ENCODE measurements around the gene CLDN19. TPM values are rescaled to one million over a fixed set of nuclear protein-coding genes. Genes with fewer than 3 reads are reported as not detected.
"Not testable (repeated sequence)": the region's sequence is repeated elsewhere in the genome, so short reads cannot be mapped to it uniquely, and the experiment has no call there.

Gene CLDN19
- total and polyA plus RNA-seq, 2 donors (not counting 1 experiment from before 2014, with no cell fraction given) = 0.03 TPM; not detected in 1

DNA sequence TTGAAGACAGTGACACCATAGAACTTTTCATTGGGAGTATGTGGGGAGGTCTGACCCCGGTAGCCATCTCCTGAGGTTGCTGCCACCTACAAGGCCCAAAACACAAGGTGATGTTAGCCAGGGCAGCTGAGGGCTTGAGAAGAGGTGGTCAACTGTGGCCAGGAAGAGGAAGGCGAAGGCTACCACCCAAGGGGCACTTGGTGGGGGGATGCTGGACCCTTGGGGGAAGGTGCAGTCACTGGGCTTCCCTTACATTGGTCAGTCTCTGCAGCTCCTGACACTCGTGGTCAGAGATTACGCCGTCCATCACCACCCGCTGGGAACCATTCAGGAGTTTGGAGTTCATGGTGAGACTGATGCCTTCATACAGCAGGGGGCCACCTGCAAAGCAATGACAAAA is 12.2 kb upstream of the CLDN19 start:
- Histone ChIP-seq H2AFZ (ENCODE audit: insufficient read depth, low read depth, low read length, poor library complexity, severe bottlenecking) (no peak overlapping the region), H3K36me3 (replicated peaks in 1 of 2; ENCODE audit: control extremely low read depth in 1 of 2, control insufficient read depth in 1 of 2, extremely low read depth in 1 of 2, insufficient read depth in 2 of 2, low read length in 1 of 2) (peaks cover 27 to 65% of the 10 kb centered on the region in 2 experiments), H3K4me1 (ENCODE audit: control insufficient read depth in 2 of 2, insufficient read depth in 2 of 2, low read length in 2 of 2) (no peaks in the 10 kb centered on the region), H3K79me2 (ENCODE audit: control insufficient read depth, insufficient read depth, low read length) (no peaks in the 10 kb centered on the region), H3K27me3 (replicated peaks in 1 of 4; ENCODE audit: control extremely low read depth in 1 of 4, control insufficient read depth in 3 of 4, insufficient read depth in 4 of 4, low read length in 3 of 4) (no peaks in the 10 kb centered on the region), H4K20me1 (ENCODE audit: control insufficient read depth, insufficient read depth, low read length, poor library complexity, severe bottlenecking) (no peaks in the 10 kb centered on the region), H3K9ac (ENCODE audit: low read length) (no peak overlapping the region), H3K27ac (ENCODE audit: low read length in 2 of 2) (no peak overlapping the region), H3K4me3 (ENCODE audit: control extremely low read depth in 1 of 5, extremely low read depth in 1 of 5, insufficient read depth in 1 of 5, low read depth in 2 of 5, low read length in 4 of 5) (no peak overlapping the region), H3K9me3 (ENCODE audit: control extremely low read depth in 1 of 3, control insufficient read depth in 2 of 3, insufficient read depth in 1 of 3, low read length in 2 of 3) (peaks cover 0 to 3% (median 0%) of the 10 kb centered on the region in 3 donors), H3K4me2 (replicated peaks; ENCODE audit: low read depth, low read length, poor library complexity, severe bottlenecking) (no peak overlapping the region)
- TF ChIP-seq, protein P1, sequence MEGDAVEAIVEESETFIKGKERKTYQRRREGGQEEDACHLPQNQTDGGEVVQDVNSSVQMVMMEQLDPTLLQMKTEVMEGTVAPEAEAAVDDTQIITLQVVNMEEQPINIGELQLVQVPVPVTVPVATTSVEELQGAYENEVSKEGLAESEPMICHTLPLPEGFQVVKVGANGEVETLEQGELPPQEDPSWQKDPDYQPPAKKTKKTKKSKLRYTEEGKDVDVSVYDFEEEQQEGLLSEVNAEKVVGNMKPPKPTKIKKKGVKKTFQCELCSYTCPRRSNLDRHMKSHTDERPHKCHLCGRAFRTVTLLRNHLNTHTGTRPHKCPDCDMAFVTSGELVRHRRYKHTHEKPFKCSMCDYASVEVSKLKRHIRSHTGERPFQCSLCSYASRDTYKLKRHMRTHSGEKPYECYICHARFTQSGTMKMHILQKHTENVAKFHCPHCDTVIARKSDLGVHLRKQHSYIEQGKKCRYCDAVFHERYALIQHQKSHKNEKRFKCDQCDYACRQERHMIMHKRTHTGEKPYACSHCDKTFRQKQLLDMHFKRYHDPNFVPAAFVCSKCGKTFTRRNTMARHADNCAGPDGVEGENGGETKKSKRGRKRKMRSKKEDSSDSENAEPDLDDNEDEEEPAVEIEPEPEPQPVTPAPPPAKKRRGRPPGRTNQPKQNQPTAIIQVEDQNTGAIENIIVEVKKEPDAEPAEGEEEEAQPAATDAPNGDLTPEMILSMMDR (IDR thresholded peaks at IDR 0.05) = no peak
- TF ChIP-seq EZH2 (IDR thresholded peaks at IDR 0.05; ENCODE audit: borderline replicate concordance, insufficient read depth, low read depth, low read length, poor library complexity, severe bottlenecking) = no peak
- ATAC-seq (ENCODE audit: low read depth) (no peak), DNase-seq (no peak)
- Mint-ChIP-seq H3K4me3 (no peak overlapping the region), H3K9me3 (ENCODE audit: insufficient read depth) (peaks cover 2% of the 10 kb centered on the region), H3K27ac (no peak overlapping the region), H3K4me1 (peaks cover 4% of the 10 kb centered on the region), H3K27me3 (no peaks in the 10 kb centered on the region)
- intact Hi-C loops (cut with micrococcal nuclease) = no loop called here
- CTCF ChIA-PET = interaction anchor here (0.9 to 1.5 kb wide), 4 partner anchors 11 to 322 kb away, joined by 3 to 4 read pairs (median 4); partner anchors contain the start of gene P3H1
- POLR2A ChIA-PET = no interaction called here
- WGBS (ENCODE audit: insufficient coverage) = 95% methylated on average over 6 of the region's 6 CpGs

DNA sequence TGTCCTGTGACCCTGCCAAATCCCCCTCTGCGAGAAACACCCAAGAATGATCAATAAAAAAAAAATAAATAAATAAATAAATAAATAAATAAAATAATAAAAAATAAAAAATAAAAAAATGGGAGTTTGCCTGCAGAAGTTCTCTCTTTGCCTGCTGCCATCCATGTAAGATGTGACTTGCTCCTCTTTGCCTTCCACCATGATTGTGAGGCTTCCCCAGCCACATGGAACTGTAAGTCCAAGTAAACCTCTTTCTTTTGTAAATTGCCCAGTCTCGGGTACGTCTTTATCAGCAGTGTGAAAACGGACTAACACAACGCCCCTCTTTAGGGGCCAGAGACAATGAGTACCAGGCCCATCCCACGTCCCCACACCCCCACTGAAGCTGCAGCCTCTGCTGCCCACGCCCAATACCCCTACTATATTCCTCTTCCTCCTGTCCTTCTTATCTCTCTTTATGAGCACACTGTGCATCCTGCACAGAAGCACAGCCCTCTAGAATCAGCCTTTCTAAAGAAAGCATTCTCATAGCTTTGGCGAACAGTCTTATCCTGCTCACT is 11.6 kb upstream of the CLDN19 start:
- H3K4me1 Mint-ChIP-seq, POLR2A ChIA-PET, H3K27me3 Mint-ChIP-seq: not testable (repeated sequence)

More for the DNA sequence above, 11.6 kb upstream of the CLDN19 start:
- H3K27ac Mint-ChIP-seq; H2AFZ ChIP-seq (ENCODE audit: insufficient read depth, low read depth, low read length, poor library complexity, severe bottlenecking); H3K4me1 ChIP-seq (ENCODE audit: control insufficient read depth in 2 of 2, insufficient read depth in 2 of 2, low read length in 2 of 2); H3K4me3 ChIP-seq (ENCODE audit: control extremely low read depth in 1 of 5, extremely low read depth in 1 of 5, insufficient read depth in 1 of 5, low read depth in 2 of 5, low read length in 4 of 5); H3K9me3 Mint-ChIP-seq (ENCODE audit: insufficient read depth); ATAC-seq (ENCODE audit: low read depth); H3K27me3 ChIP-seq (replicated peaks in 1 of 4; ENCODE audit: control extremely low read depth in 1 of 4, control insufficient read depth in 3 of 4, insufficient read depth in 4 of 4, low read length in 3 of 4); H3K27ac ChIP-seq (ENCODE audit: low read length in 2 of 2); H3K9me3 ChIP-seq (ENCODE audit: control extremely low read depth in 1 of 3, control insufficient read depth in 2 of 3, insufficient read depth in 1 of 3, low read length in 2 of 3); H4K20me1 ChIP-seq (ENCODE audit: control insufficient read depth, insufficient read depth, low read length, poor library complexity, severe bottlenecking); H3K4me2 ChIP-seq (replicated peaks; ENCODE audit: low read depth, low read length, poor library complexity, severe bottlenecking); DNase-seq; H3K4me3 Mint-ChIP-seq; H3K79me2 ChIP-seq (ENCODE audit: control insufficient read depth, insufficient read depth, low read length); H3K9ac ChIP-seq (ENCODE audit: low read length); intact Hi-C loops (cut with micrococcal nuclease): not testable (repeated sequence)
- CTCF ChIA-PET = interaction anchor here (1.0 to 1.5 kb wide), 3 partner anchors 12 to 322 kb away, joined by 3 to 4 read pairs (median 3); no protein-coding TSS in a partner anchor
- peaks cover 27 to 67% of the 10 kb centered on the region in 2 experiments for H3K36me3 ChIP-seq (replicated peaks in 1 of 2; ENCODE audit: control extremely low read depth in 1 of 2, control insufficient read depth in 1 of 2, extremely low read depth in 1 of 2, insufficient read depth in 2 of 2, low read length in 1 of 2)
- WGBS (ENCODE audit: insufficient coverage) = 98% methylated on average over 7 of the region's 8 CpGs

All from B cell (primary cell).